Ishikawa (cell line): ENCODE data around the gene LONP1.

Experiments used
- CEBPB ChIP-seq: IDR thresholded peaks from 2 replicates; pipeline ENCODE4 v1.6.1; 2012
- CREB1 ChIP-seq: IDR thresholded peaks from 2 replicates; pipeline ENCODE4 v1.6.1; 2012; ENCODE audit warnings: low read depth
- EGR1 ChIP-seq: IDR thresholded peaks from 2 replicates; pipeline ENCODE4 v1.6.1; 2012
- EP300 ChIP-seq: IDR thresholded peaks from 2 replicates; pipeline ENCODE4 v1.6.1; 2012; ENCODE audit warnings: borderline replicate concordance
- FOXM1 ChIP-seq: IDR thresholded peaks from 2 replicates; pipeline ENCODE4 v1.6.1; 2012; ENCODE audit warnings: low read depth, borderline replicate concordance
- NFIC ChIP-seq: IDR thresholded peaks from 2 replicates; pipeline ENCODE4 v1.6.1; 2012
- RAD21 ChIP-seq: IDR thresholded peaks from 2 replicates; pipeline ENCODE4 v1.6.1; 2012; ENCODE audit warnings: low read depth
- TAF1 ChIP-seq: IDR thresholded peaks from 2 replicates; pipeline ENCODE4 v1.6.1; 2012; ENCODE audit warnings: low read depth, mild to moderate bottlenecking
- TCF12 ChIP-seq: IDR thresholded peaks from 2 replicates; pipeline ENCODE4 v1.6.1; 2012; ENCODE audit warnings: low read depth
- TEAD4 ChIP-seq: IDR thresholded peaks from 2 replicates; pipeline ENCODE4 v1.6.1; 2012
- YY1 ChIP-seq: IDR thresholded peaks from 2 replicates; pipeline ENCODE4 v1.6.1; 2012; ENCODE audit warnings: low read depth
- ZBTB7A ChIP-seq: IDR thresholded peaks from 2 replicates; pipeline ENCODE4 v1.6.1; 2012; ENCODE audit warnings: low read depth
- TF ChIP-seq, protein P1 (sequence below): IDR thresholded peaks from 2 replicates; pipeline ENCODE4 v1.6.1; 2012
- TF ChIP-seq, protein P2 (sequence below): IDR thresholded peaks from 2 replicates; pipeline ENCODE4 v1.6.1; 2012
- TF ChIP-seq, protein P3 (sequence below): IDR thresholded peaks from 2 replicates; pipeline ENCODE4 v1.6.1; 2012; ENCODE audit warnings: low read depth, mild to moderate bottlenecking

Gene LONP1

DNA sequence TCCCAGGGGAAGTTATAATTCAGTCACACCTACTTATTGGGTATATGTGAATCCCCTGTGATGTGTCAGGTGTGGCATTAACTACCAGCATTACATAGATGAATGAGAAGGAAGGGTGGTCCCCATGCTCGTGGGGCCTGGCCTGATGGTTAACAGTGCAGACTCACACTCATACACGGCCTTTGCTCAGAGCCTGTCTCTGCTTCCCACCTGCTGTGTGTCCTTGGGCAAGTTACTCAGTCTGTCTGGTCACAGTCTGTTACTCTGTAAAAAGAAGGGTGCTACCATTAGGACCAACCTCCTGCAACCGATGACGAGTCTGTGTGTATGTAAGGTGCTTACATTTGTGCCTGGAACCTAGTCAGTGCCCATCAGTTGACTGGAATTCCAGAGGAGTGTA lies 73.2 kb downstream of the LONP1 start:
- TF ChIP-seq YY1 = no peak

DNA sequence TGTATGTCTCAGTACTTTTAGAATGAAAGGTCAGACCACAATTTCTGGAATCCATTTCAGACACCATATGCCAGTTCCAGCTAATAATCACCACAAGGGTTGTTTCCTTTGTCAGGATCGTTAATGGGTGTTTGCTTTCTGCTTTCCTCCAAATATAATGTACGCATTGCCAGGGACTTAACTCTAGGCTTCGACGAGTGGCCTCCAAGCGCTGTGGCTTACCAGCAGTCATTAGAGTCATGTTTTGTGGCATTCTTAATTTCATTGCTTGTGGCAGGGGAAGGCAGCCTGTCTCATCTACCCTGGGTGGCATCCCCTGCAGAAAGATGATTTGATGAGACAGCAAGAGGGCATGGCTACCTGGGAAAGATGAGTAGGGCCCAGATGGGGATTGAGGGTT lies 74.5 kb downstream of the LONP1 start:
- no peak for TF ChIP-seq FOXM1
- TF ChIP-seq, protein P1, sequence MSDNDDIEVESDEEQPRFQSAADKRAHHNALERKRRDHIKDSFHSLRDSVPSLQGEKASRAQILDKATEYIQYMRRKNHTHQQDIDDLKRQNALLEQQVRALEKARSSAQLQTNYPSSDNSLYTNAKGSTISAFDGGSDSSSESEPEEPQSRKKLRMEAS = no peak
- TF ChIP-seq, protein P2, sequence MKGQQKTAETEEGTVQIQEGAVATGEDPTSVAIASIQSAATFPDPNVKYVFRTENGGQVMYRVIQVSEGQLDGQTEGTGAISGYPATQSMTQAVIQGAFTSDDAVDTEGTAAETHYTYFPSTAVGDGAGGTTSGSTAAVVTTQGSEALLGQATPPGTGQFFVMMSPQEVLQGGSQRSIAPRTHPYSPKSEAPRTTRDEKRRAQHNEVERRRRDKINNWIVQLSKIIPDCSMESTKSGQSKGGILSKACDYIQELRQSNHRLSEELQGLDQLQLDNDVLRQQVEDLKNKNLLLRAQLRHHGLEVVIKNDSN = no peak
- TF ChIP-seq TCF12 = no peak
- TF ChIP-seq YY1 = no peak
- TF ChIP-seq TAF1 = no peak
- no peak for TF ChIP-seq NFIC
- TF ChIP-seq TEAD4 = no peak
- TF ChIP-seq EP300 = no peak
- no peak for TF ChIP-seq CEBPB
- TF ChIP-seq ZBTB7A = no peak

DNA sequence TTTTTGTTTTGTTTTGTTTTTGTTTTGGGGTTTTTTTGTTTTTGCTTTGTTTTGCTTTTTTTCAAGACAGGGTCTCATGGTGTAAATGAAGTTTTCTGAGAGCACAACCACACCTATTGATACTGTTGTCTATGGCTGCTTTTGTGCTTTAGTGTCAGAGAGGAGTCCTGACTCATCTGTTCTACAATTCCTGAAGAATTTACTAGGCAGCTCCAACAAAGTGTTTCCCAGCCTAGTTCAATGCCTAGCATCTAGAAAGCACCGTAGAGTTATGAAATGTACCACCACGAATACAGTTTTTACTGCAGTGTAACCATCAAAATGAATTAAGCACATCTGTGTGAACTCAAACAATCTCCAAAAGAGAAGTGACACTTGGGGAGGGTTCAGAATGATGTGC lies 75.9 kb downstream of the LONP1 start:
- no peak for TF ChIP-seq NFIC
- no peak for TF ChIP-seq CEBPB
- no peak for TF ChIP-seq ZBTB7A
- no peak for TF ChIP-seq TEAD4
- no peak for TF ChIP-seq RAD21
- TF ChIP-seq, protein P2 = no peak
- TF ChIP-seq TAF1 = no peak
- TF ChIP-seq CREB1 = no peak
- TF ChIP-seq, protein P3, sequence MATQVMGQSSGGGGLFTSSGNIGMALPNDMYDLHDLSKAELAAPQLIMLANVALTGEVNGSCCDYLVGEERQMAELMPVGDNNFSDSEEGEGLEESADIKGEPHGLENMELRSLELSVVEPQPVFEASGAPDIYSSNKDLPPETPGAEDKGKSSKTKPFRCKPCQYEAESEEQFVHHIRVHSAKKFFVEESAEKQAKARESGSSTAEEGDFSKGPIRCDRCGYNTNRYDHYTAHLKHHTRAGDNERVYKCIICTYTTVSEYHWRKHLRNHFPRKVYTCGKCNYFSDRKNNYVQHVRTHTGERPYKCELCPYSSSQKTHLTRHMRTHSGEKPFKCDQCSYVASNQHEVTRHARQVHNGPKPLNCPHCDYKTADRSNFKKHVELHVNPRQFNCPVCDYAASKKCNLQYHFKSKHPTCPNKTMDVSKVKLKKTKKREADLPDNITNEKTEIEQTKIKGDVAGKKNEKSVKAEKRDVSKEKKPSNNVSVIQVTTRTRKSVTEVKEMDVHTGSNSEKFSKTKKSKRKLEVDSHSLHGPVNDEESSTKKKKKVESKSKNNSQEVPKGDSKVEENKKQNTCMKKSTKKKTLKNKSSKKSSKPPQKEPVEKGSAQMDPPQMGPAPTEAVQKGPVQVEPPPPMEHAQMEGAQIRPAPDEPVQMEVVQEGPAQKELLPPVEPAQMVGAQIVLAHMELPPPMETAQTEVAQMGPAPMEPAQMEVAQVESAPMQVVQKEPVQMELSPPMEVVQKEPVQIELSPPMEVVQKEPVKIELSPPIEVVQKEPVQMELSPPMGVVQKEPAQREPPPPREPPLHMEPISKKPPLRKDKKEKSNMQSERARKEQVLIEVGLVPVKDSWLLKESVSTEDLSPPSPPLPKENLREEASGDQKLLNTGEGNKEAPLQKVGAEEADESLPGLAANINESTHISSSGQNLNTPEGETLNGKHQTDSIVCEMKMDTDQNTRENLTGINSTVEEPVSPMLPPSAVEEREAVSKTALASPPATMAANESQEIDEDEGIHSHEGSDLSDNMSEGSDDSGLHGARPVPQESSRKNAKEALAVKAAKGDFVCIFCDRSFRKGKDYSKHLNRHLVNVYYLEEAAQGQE = no peak
- TF ChIP-seq, protein P1 = no peak
- no peak for TF ChIP-seq EGR1
- TF ChIP-seq EP300 = no peak
- TF ChIP-seq TCF12 = no peak
- no peak for TF ChIP-seq YY1
- no peak for TF ChIP-seq FOXM1

DNA sequence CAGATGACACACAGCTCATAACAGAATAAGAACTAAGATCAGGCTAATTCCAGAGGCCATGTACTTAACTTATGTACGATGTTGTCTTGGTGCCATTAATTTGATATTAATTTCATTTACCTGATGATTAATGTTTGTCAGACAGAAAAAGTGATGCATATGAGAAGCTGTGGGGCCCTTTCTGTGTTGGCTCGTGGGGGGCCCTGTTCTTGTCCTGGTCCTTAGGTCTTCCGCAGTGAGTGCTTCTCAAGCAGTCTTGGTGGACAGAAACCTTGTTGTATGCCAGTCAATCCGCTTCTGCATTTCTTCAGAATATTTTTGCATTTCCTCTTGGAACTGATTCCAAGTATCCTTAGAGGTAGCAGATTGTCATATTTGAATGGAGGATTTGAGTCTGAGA lies 76.9 kb downstream of the LONP1 start:
- TF ChIP-seq, protein P3 = no peak
- TF ChIP-seq, protein P2 = no peak
- no peak for TF ChIP-seq CREB1
- TF ChIP-seq TCF12 = no peak
- no peak for TF ChIP-seq CEBPB
- no peak for TF ChIP-seq RAD21
- TF ChIP-seq, protein P1 = no peak
- no peak for TF ChIP-seq YY1
- no peak for TF ChIP-seq ZBTB7A
- no peak for TF ChIP-seq FOXM1
- TF ChIP-seq TAF1 = no peak
- TF ChIP-seq TEAD4 = no peak
- no peak for TF ChIP-seq NFIC
- TF ChIP-seq EGR1 = no peak
- TF ChIP-seq EP300 = no peak

DNA sequence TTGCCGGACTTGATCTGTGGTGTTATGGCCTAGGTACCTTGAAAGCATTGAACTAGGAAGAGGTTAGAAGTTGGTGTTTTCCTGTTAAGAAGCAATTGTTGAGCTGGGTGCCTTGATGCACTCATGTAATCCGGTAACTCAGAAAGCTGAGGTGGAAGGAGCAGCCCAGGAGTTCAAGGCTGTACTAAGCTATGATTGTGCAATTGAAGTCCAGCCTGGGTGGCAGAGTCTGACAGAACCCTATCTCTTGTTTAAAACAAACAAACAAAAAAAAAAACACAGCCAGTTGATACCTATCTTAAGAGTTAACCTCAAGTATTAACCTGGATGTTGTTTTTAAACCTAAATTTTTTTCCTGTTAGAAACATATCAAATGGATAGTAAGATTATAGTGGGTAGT lies 77.7 kb downstream of the LONP1 start:
- TF ChIP-seq YY1 = no peak
- 0 out of 2 replicates have a peak, but pooled peaks have one; percentile 34 for TF ChIP-seq CEBPB
